HEK293T (cell line): ENCODE results near the gene CLEC16A.

Source experiments
- CTCF ChIA-PET: fragments of 350-600 bp; formaldehyde crosslinking; extraction: SDS; loops from one replicate; lab custom pipeline; 2021; ENCODE audit warnings: antibody characterized with exemption, inconsistent platforms; lab: Yijun Ruan, JAX
- POLR2A ChIA-PET: fragments of 350-600 bp; formaldehyde crosslinking; extraction: SDS; loops from one replicate; lab custom pipeline; 2020; ENCODE audit warnings: antibody characterized with exemption, inconsistent platforms; lab: Yijun Ruan, JAX
- DNase-seq: peaks from one replicate; pipeline ENCODE4 v3.0.0; 2012; ENCODE audit warnings: mixed read lengths; ENCODE audit errors: extremely low spot score
- ARNT ChIP-seq: fragments of 450-650 bp; IDR thresholded peaks from 2 replicates; pipeline ENCODE4 v1.6.1; 2017; ENCODE audit warnings: mild to moderate bottlenecking
- BHLHE40 ChIP-seq: fragments of 450-650 bp; IDR thresholded peaks from 2 replicates; pipeline ENCODE4 v1.6.1; 2016; ENCODE audit warnings: mild to moderate bottlenecking, moderate library complexity, borderline replicate concordance
- CTBP1 ChIP-seq: fragments of 450-650 bp; IDR thresholded peaks from 2 replicates; pipeline ENCODE4 v1.6.1; 2016; ENCODE audit warnings: borderline replicate concordance
- ELF4 ChIP-seq: fragments of 450-650 bp; IDR thresholded peaks from 2 replicates; pipeline ENCODE4 v1.6.1; 2017; ENCODE audit warnings: antibody characterized with exemption
- FOXA1 ChIP-seq: fragments of 450-650 bp; IDR thresholded peaks from 2 replicates; pipeline ENCODE4 v1.6.1; 2016; ENCODE audit warnings: mild to moderate bottlenecking
- FOXK2 ChIP-seq: fragments of 450-650 bp; IDR thresholded peaks from 2 replicates; pipeline ENCODE4 v1.6.1; 2016; ENCODE audit warnings: mild to moderate bottlenecking
- FOXM1 ChIP-seq: fragments of 450-650 bp; IDR thresholded peaks from 2 replicates; pipeline ENCODE4 v1.6.1; 2017; ENCODE audit warnings: mild to moderate bottlenecking, borderline replicate concordance
- HDGF ChIP-seq: fragments of 450-650 bp; IDR thresholded peaks from 2 replicates; pipeline ENCODE4 v1.6.1; 2017; ENCODE audit warnings: antibody characterized with exemption, borderline replicate concordance
- L3MBTL2 ChIP-seq: fragments of 450-650 bp; conservative IDR thresholded peaks from 2 replicates; pipeline ENCODE4 v1.6.1; 2016; ENCODE audit warnings: mild to moderate bottlenecking
- LEF1 ChIP-seq: fragments of 450-650 bp; IDR thresholded peaks from 2 replicates; pipeline ENCODE4 v1.6.1; 2017; ENCODE audit warnings: mild to moderate bottlenecking, borderline replicate concordance
- NFRKB ChIP-seq: fragments of 450-650 bp; IDR thresholded peaks from 2 replicates; pipeline ENCODE4 v1.6.1; 2016; ENCODE audit warnings: mild to moderate bottlenecking, moderate library complexity
- PKNOX1 ChIP-seq: fragments of 450-650 bp; IDR thresholded peaks from 2 replicates; pipeline ENCODE4 v1.6.1; 2016
- SP1 ChIP-seq: fragments of 450-650 bp; IDR thresholded peaks from 2 replicates; pipeline ENCODE4 v1.6.1; 2017
- SUZ12 ChIP-seq: fragments of 450-650 bp; IDR thresholded peaks from 2 replicates; pipeline ENCODE4 v1.6.1; 2016; ENCODE audit warnings: mild to moderate bottlenecking
- TARDBP ChIP-seq: fragments of 450-650 bp; IDR thresholded peaks from 2 replicates; pipeline ENCODE4 v1.6.1; 2016
- ZNF384 ChIP-seq: fragments of 450-650 bp; IDR thresholded peaks from 2 replicates; pipeline ENCODE4 v1.6.1; 2016

CLEC16A gene

GRCh38 chr16:11165894-11166665 is 221.7 kb downstream of the CLEC16A start:
- no peak for TF ChIP-seq FOXM1
- no peak for TF ChIP-seq CTBP1
- no peak for TF ChIP-seq SP1
- TF ChIP-seq L3MBTL2, result no peak
- no peak for TF ChIP-seq ZNF384
- TF ChIP-seq FOXK2, result no peak
- TF ChIP-seq SUZ12, result no peak
- no peak for TF ChIP-seq ARNT
- TF ChIP-seq PKNOX1, result no peak
- TF ChIP-seq TARDBP, result no peak
- TF ChIP-seq ELF4, result no peak
- TF ChIP-seq FOXA1, result no peak
- no peak for TF ChIP-seq BHLHE40
- TF ChIP-seq NFRKB, result no peak
- TF ChIP-seq LEF1, result no peak
- no peak for TF ChIP-seq HDGF
- DNase-seq, result no peak
- CTCF ChIA-PET, result no interaction called here
- POLR2A ChIA-PET, result interaction anchor here (0.6 kb wide), 1 partner anchor 90 kb away, joined by 3 read pairs; the partner anchor contains the start of gene SOCS1

GRCh38 chr16:11167581-11167980 is 223.2 kb downstream of the CLEC16A start:
- no peak for TF ChIP-seq LEF1
- no peak for TF ChIP-seq NFRKB
- no peak for TF ChIP-seq ELF4
- TF ChIP-seq L3MBTL2, result no peak
- TF ChIP-seq SUZ12, result no peak
- TF ChIP-seq FOXM1, result no peak
- ChIA-PET CTCF (no interaction called here), POLR2A (no interaction called here)
- DNase-seq, result no peak

- DNase-seq, result no peak
- POLR2A ChIA-PET, result no interaction called here
- CTCF ChIA-PET, result interaction anchor here (0.6 to 0.7 kb wide), 2 partner anchors 72 to 613 kb away, joined by 3 to 9 read pairs; no protein-coding TSS in a partner anchor
- TF ChIP-seq ZNF384 (no peak), HDGF (no peak), LEF1 (no peak), ELF4 (no peak), FOXK2 (no peak), NFRKB (no peak), BHLHE40 (no peak), TARDBP (no peak), SUZ12 (no peak), FOXM1 (no peak), SP1 (no peak)
Measured at GRCh38 chr16:11168386-11169051, 224.2 kb downstream of the CLEC16A start.

GRCh38 chr16:11169641-11170040 is 225.3 kb downstream of the CLEC16A start:
- POLR2A ChIA-PET, result no interaction called here
- TF ChIP-seq TARDBP (no peak), FOXM1 (no peak), PKNOX1 (no peak), L3MBTL2 (no peak), BHLHE40 (no peak), ZNF384 (no peak), LEF1 (no peak), HDGF (no peak), FOXA1 (no peak), SP1 (no peak), NFRKB (no peak), SUZ12 (no peak), CTBP1 (no peak), FOXK2 (no peak), ELF4 (no peak), ARNT (no peak)
- CTCF ChIA-PET, result no interaction called here
- DNase-seq, result no peak

- TF ChIP-seq ELF4 (no peak), BHLHE40 (no peak), LEF1 (no peak), SP1 (no peak), HDGF (no peak), SUZ12 (no peak), PKNOX1 (no peak), ARNT (no peak), ZNF384 (no peak), FOXM1 (no peak), CTBP1 (no peak), FOXK2 (no peak), NFRKB (no peak), FOXA1 (no peak)
- POLR2A ChIA-PET, result no interaction called here
- no peak for DNase-seq
- CTCF ChIA-PET, result no interaction called here
Measured at GRCh38 chr16:11170201-11170600, 225.8 kb downstream of the CLEC16A start.
